ENCODE data around the gene UBE2D1.

GRCh38 chr10:58311026-58311425 lies 23.8 kb upstream of the UBE2D1 start:
- no peak for TF ChIP-seq SREBF2 (CRISPR knock-in tag; IDR thresholded peaks at IDR 0.05)
- TF ChIP-seq ZKSCAN8 (CRISPR knock-in tag; IDR thresholded peaks at IDR 0.05) = no peak
- no peak for TF ChIP-seq TARDBP (IDR thresholded peaks at IDR 0.05)

Measured in K562 (cell line).